ENCODE results near the gene IFI35.
A peak's percentile ranks its signal among the peaks of the same experiment; 100 is the strongest.

IFI35 gene

GRCh38 chr17:43014020-43014648 is 7.5 kb downstream of the IFI35 start:
- peak overlapping the region; percentile 69 for H3K27ac ChIP-seq (ENCODE audit: low read depth, low read length)
- peaks cover 23 to 74% (median 60%) of the 10 kb centered on the region in 5 donors for H3K4me1 ChIP-seq (ENCODE audit: control insufficient read depth in 5 of 5, insufficient read depth in 5 of 5, low read length in 5 of 5)
- no peak overlapping the region for H3K4me3 ChIP-seq (ENCODE audit: low read depth in 1 of 5, low read length in 5 of 5)
- peak overlapping the region in 1 of 5 donors; percentile 64 for H3K9ac ChIP-seq (ENCODE audit: low read length in 5 of 5)
- no peaks in the 10 kb centered on the region for H3K9me3 ChIP-seq (ENCODE audit: control insufficient read depth in 5 of 5, low read length in 5 of 5)
- H3K36me3 ChIP-seq (ENCODE audit: control insufficient read depth in 5 of 5, insufficient read depth in 5 of 5, low read length in 5 of 5): peaks cover 0 to 59% (median 52%) of the 10 kb centered on the region in 5 donors
- no peaks in the 10 kb centered on the region for H3K27me3 ChIP-seq (ENCODE audit: control insufficient read depth in 5 of 5, insufficient read depth in 4 of 5, low read length in 5 of 5)

GRCh38 chr17:43014649-43015542 is 8.3 kb downstream of the IFI35 start:
- peak overlapping the region; percentile 69 for H3K27ac ChIP-seq (ENCODE audit: low read depth, low read length)
- H3K4me1 ChIP-seq (ENCODE audit: control insufficient read depth in 5 of 5, insufficient read depth in 5 of 5, low read length in 5 of 5): peaks cover 26 to 81% (median 68%) of the 10 kb centered on the region in 5 donors
- H3K4me3 ChIP-seq (ENCODE audit: low read depth in 1 of 5, low read length in 5 of 5): no peak overlapping the region
- no peaks in the 10 kb centered on the region for H3K27me3 ChIP-seq (ENCODE audit: control insufficient read depth in 5 of 5, insufficient read depth in 4 of 5, low read length in 5 of 5)
- peaks cover 0 to 62% (median 52%) of the 10 kb centered on the region in 5 donors for H3K36me3 ChIP-seq (ENCODE audit: control insufficient read depth in 5 of 5, insufficient read depth in 5 of 5, low read length in 5 of 5)
- H3K9me3 ChIP-seq (ENCODE audit: control insufficient read depth in 5 of 5, low read length in 5 of 5): no peaks in the 10 kb centered on the region
- peak overlapping the region in 2 of 5 donors; percentile 49 to 64 for H3K9ac ChIP-seq (ENCODE audit: low read length in 5 of 5)

- no peaks in the 10 kb centered on the region for H3K27me3 ChIP-seq (ENCODE audit: control insufficient read depth in 5 of 5, insufficient read depth in 4 of 5, low read length in 5 of 5)
- H3K9me3 ChIP-seq (ENCODE audit: control insufficient read depth in 5 of 5, low read length in 5 of 5): no peaks in the 10 kb centered on the region
- peaks cover 28 to 83% (median 75%) of the 10 kb centered on the region in 5 donors for H3K4me1 ChIP-seq (ENCODE audit: control insufficient read depth in 5 of 5, insufficient read depth in 5 of 5, low read length in 5 of 5)
- H3K9ac ChIP-seq (ENCODE audit: low read length in 5 of 5): peak overlapping the region in 2 of 5 donors; percentile 49 to 64
- no peak overlapping the region for H3K4me3 ChIP-seq (ENCODE audit: low read depth in 1 of 5, low read length in 5 of 5)
- peak overlapping the region; percentile 69 for H3K27ac ChIP-seq (ENCODE audit: low read depth, low read length)
- peaks cover 0 to 62% (median 52%) of the 10 kb centered on the region in 5 donors for H3K36me3 ChIP-seq (ENCODE audit: control insufficient read depth in 5 of 5, insufficient read depth in 5 of 5, low read length in 5 of 5)
These were observed 9.0 kb downstream of the IFI35 start for GRCh38 chr17:43015579-43015978.

GRCh38 chr17:43016216-43016615 is 9.6 kb downstream of the IFI35 start:
- Histone ChIP-seq H3K4me3 (ENCODE audit: low read depth in 1 of 5, low read length in 5 of 5) (peak overlapping the region in 2 of 5 donors; percentile 6 to 28), H3K36me3 (ENCODE audit: control insufficient read depth in 5 of 5, insufficient read depth in 5 of 5, low read length in 5 of 5) (peaks cover 0 to 62% (median 52%) of the 10 kb centered on the region in 5 donors), H3K27ac (ENCODE audit: low read depth, low read length) (peak overlapping the region; percentile 69), H3K9ac (ENCODE audit: low read length in 5 of 5) (peak overlapping the region in 2 of 5 donors; percentile 6 to 64), H3K9me3 (ENCODE audit: control insufficient read depth in 5 of 5, low read length in 5 of 5) (no peaks in the 10 kb centered on the region), H3K27me3 (ENCODE audit: control insufficient read depth in 5 of 5, insufficient read depth in 4 of 5, low read length in 5 of 5) (no peaks in the 10 kb centered on the region), H3K4me1 (ENCODE audit: control insufficient read depth in 5 of 5, insufficient read depth in 5 of 5, low read length in 5 of 5) (peaks cover 28 to 84% (median 80%) of the 10 kb centered on the region in 5 donors)

- H3K9me3 ChIP-seq (ENCODE audit: control insufficient read depth in 5 of 5, low read length in 5 of 5): no peaks in the 10 kb centered on the region
- H3K27me3 ChIP-seq (ENCODE audit: control insufficient read depth in 5 of 5, insufficient read depth in 4 of 5, low read length in 5 of 5): no peaks in the 10 kb centered on the region
- peak overlapping the region in 1 of 5 donors; percentile 26 for H3K9ac ChIP-seq (ENCODE audit: low read length in 5 of 5)
- H3K4me3 ChIP-seq (ENCODE audit: low read depth in 1 of 5, low read length in 5 of 5): no peak overlapping the region
- peaks cover 25 to 81% (median 69%) of the 10 kb centered on the region in 5 donors for H3K4me1 ChIP-seq (ENCODE audit: control insufficient read depth in 5 of 5, insufficient read depth in 5 of 5, low read length in 5 of 5)
- H3K36me3 ChIP-seq (ENCODE audit: control insufficient read depth in 5 of 5, insufficient read depth in 5 of 5, low read length in 5 of 5): peaks cover 0 to 54% (median 44%) of the 10 kb centered on the region in 5 donors
- peak overlapping the region; percentile 89 for H3K27ac ChIP-seq (ENCODE audit: low read depth, low read length)
These were observed 11.6 kb downstream of the IFI35 start for GRCh38 chr17:43018008-43018853.

GRCh38 chr17:43018932-43019331 is 12.3 kb downstream of the IFI35 start:
- Histone ChIP-seq H3K4me3 (ENCODE audit: low read depth in 1 of 5, low read length in 5 of 5) (peak overlapping the region in 1 of 5 donors; percentile 97), H3K27me3 (ENCODE audit: control insufficient read depth in 5 of 5, insufficient read depth in 4 of 5, low read length in 5 of 5) (no peaks in the 10 kb centered on the region), H3K27ac (ENCODE audit: low read depth, low read length) (peak overlapping the region; percentile 89), H3K9me3 (ENCODE audit: control insufficient read depth in 5 of 5, low read length in 5 of 5) (no peaks in the 10 kb centered on the region), H3K4me1 (ENCODE audit: control insufficient read depth in 5 of 5, insufficient read depth in 5 of 5, low read length in 5 of 5) (peaks cover 19 to 74% (median 62%) of the 10 kb centered on the region in 5 donors), H3K36me3 (ENCODE audit: control insufficient read depth in 5 of 5, insufficient read depth in 5 of 5, low read length in 5 of 5) (peaks cover 0 to 47% (median 37%) of the 10 kb centered on the region in 5 donors), H3K9ac (ENCODE audit: low read length in 5 of 5) (no peak overlapping the region)

GRCh38 chr17:43019418-43019817 is 12.8 kb downstream of the IFI35 start:
- H3K36me3 ChIP-seq (ENCODE audit: control insufficient read depth in 5 of 5, insufficient read depth in 5 of 5, low read length in 5 of 5): peaks cover 0 to 43% (median 33%) of the 10 kb centered on the region in 5 donors
- peak overlapping the region; percentile 89 for H3K27ac ChIP-seq (ENCODE audit: low read depth, low read length)
- H3K9me3 ChIP-seq (ENCODE audit: control insufficient read depth in 5 of 5, low read length in 5 of 5): no peaks in the 10 kb centered on the region
- no peaks in the 10 kb centered on the region for H3K27me3 ChIP-seq (ENCODE audit: control insufficient read depth in 5 of 5, insufficient read depth in 4 of 5, low read length in 5 of 5)
- H3K4me3 ChIP-seq (ENCODE audit: low read depth in 1 of 5, low read length in 5 of 5): peak overlapping the region; percentile 17 to 99 (median 86)
- peaks cover 18 to 73% (median 62%) of the 10 kb centered on the region in 5 donors for H3K4me1 ChIP-seq (ENCODE audit: control insufficient read depth in 5 of 5, insufficient read depth in 5 of 5, low read length in 5 of 5)
- H3K9ac ChIP-seq (ENCODE audit: low read length in 5 of 5): peak overlapping the region in 4 of 5 donors; percentile 1 to 70 (median 46)

GRCh38 chr17:43020030-43020621 is 13.5 kb downstream of the IFI35 start:
- Histone ChIP-seq H3K4me3 (ENCODE audit: low read depth in 1 of 5, low read length in 5 of 5) (peak overlapping the region; percentile 17 to 99 (median 86)), H3K9me3 (ENCODE audit: control insufficient read depth in 5 of 5, low read length in 5 of 5) (no peaks in the 10 kb centered on the region), H3K4me1 (ENCODE audit: control insufficient read depth in 5 of 5, insufficient read depth in 5 of 5, low read length in 5 of 5) (peaks cover 14 to 72% (median 59%) of the 10 kb centered on the region in 5 donors), H3K36me3 (ENCODE audit: control insufficient read depth in 5 of 5, insufficient read depth in 5 of 5, low read length in 5 of 5) (peaks cover 0 to 36% (median 26%) of the 10 kb centered on the region in 5 donors), H3K27me3 (ENCODE audit: control insufficient read depth in 5 of 5, insufficient read depth in 4 of 5, low read length in 5 of 5) (no peaks in the 10 kb centered on the region), H3K9ac (ENCODE audit: low read length in 5 of 5) (peak overlapping the region in 4 of 5 donors; percentile 1 to 70 (median 46)), H3K27ac (ENCODE audit: low read depth, low read length) (peak overlapping the region; percentile 89)
